ENCODE data around the gene FBL. TPM values are rescaled to one million over a fixed set of nuclear protein-coding genes. Genes with fewer than 3 reads are reported as not detected.
A peak's percentile ranks its signal among the peaks of the same experiment; 100 is the strongest.
"Not testable (repeated sequence)": the region's sequence is repeated elsewhere in the genome, so short reads cannot be mapped to it uniquely, and the experiment has no call there.

The FBL gene
- total RNA-seq, 1 donor from 2014 or later = 547 TPM

DNA sequence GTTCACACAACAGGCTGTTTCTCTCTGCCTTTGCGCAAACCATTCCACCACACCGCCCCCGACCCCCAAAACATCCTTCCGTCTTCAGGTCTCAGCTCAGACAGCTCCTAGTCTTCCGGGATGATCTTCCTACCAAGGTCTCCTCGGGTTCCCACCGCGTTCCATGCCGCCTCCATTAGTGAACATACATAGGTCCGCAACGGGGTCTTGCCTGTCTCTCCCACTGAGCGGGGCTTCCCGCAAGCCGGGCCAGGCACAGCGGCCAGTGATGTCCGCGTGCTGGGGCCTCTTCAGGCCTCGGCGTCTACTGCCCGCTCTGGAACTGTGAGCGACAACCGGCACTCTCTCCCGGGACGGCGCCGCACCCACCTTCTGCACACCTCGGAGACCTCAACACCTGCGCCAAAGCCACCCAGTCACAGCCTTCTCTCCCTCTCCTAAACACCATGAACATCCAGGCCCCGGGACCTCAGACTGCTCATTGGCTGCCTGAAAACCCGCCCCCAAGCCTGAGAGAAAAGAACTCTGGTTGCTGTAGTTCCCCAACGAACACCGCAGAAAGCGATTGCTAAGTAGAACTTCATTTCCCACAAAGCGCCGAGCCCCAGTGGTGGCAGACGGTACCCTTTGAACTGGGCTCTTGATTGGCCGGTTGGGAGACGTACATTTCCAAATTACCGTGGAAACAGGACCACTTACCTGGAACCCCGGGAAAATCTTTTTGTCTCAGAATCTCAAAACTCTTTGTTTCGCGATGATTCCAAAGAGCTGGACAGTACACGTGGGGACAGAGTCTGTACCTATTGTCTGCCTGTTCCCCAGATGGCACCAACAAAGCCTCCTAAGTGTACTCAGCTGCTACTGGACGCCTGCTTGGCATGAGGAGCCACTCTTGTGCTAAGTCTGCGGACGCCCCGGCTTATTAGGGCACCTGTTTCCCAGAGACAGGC, 21.8 kb downstream of the FBL start:
- no peak overlapping the region for H3K4me3 Mint-ChIP-seq (ENCODE audit: low read depth)
- H3K9me3 Mint-ChIP-seq = no peaks in the 10 kb centered on the region
- peaks cover 25% of the 10 kb centered on the region for H3K36me3 Mint-ChIP-seq (ENCODE audit: low read depth)
- H3K27ac Mint-ChIP-seq = no peak overlapping the region
- peaks cover 7% of the 10 kb centered on the region for H3K4me1 Mint-ChIP-seq (ENCODE audit: low read depth)
- intact Hi-C loops (cut with micrococcal nuclease) = loop anchor here (1.0 kb wide), 2 partner anchors 9 to 21 kb away; no protein-coding TSS in a partner anchor
- no peaks in the 10 kb centered on the region for H3K27me3 Mint-ChIP-seq (ENCODE audit: low read depth)
- DNase-seq (ENCODE audit: low spot score) = peak; percentile 86

DNA sequence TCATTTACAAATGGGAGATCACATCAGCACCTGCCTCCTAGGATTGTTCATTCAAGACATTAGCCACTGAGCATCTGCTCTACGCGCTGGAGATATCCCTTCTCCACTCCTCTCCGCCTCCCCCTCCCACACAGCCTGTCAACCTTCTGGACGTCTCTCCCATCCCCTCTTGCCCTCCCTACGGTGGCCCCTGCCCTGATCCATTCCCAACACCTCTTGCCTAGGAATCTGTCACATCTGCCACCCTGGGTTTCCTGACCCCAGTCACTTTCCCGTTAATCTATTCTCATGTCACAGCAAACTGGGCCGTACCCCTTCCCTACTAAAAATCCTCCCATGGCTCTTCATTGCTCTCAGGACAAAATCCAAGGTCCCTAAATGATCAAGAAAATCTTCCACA, 22.5 kb downstream of the FBL start:
- Mint-ChIP-seq H3K36me3 (ENCODE audit: low read depth) (peaks cover 19% of the 10 kb centered on the region), H3K4me1 (ENCODE audit: low read depth) (peaks cover 5% of the 10 kb centered on the region), H3K27me3 (ENCODE audit: low read depth) (no peaks in the 10 kb centered on the region), H3K9me3 (no peaks in the 10 kb centered on the region), H3K27ac (no peak overlapping the region), H3K4me3 (ENCODE audit: low read depth) (no peak overlapping the region)
- intact Hi-C loops (cut with micrococcal nuclease) = loop anchor here (1.0 kb wide), 2 partner anchors 10 to 22 kb away; no protein-coding TSS in a partner anchor
- no peak for DNase-seq (ENCODE audit: low spot score)

- no peak overlapping the region for H3K4me3 Mint-ChIP-seq (ENCODE audit: low read depth)
- H3K27me3 Mint-ChIP-seq (ENCODE audit: low read depth) = no peaks in the 10 kb centered on the region
- no peaks in the 10 kb centered on the region for H3K4me1 Mint-ChIP-seq (ENCODE audit: low read depth)
- intact Hi-C loops (cut with micrococcal nuclease) = no loop called here
- peaks cover 8% of the 10 kb centered on the region for H3K36me3 Mint-ChIP-seq (ENCODE audit: low read depth)
- no peak for DNase-seq (ENCODE audit: low spot score)
- H3K9me3 Mint-ChIP-seq = no peaks in the 10 kb centered on the region
- H3K27ac Mint-ChIP-seq = no peak overlapping the region
These were observed 25.5 kb downstream of the FBL start for GRCh38 chr19:39820696-39821095.

DNA sequence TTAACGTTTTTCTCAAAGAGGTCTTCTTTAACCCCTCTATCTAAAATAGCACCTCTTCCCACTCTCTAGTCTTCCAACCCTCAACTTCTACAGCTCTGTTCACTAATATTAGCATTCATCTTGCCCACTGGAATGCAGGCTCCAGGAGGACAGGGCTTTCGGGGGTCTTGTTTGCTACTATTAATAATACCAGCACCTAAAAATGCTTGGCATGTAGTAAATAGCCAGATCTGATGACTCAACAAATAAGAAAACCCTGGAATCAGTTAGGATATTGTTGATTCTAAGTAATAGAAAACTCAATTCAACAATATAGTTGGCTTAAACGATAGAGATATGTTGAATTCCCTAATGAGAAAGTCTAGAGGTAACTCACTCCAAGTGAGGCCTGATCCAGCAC, 26.4 kb downstream of the FBL start:
- Mint-ChIP-seq H3K4me3 (ENCODE audit: low read depth) (no peak overlapping the region), H3K4me1 (ENCODE audit: low read depth) (no peaks in the 10 kb centered on the region), H3K36me3 (ENCODE audit: low read depth) (peaks cover 8% of the 10 kb centered on the region), H3K27ac (no peak overlapping the region), H3K9me3 (no peaks in the 10 kb centered on the region), H3K27me3 (ENCODE audit: low read depth) (no peaks in the 10 kb centered on the region)
- intact Hi-C loops (cut with micrococcal nuclease) = no loop called here
- DNase-seq (ENCODE audit: low spot score) = no peak

DNA sequence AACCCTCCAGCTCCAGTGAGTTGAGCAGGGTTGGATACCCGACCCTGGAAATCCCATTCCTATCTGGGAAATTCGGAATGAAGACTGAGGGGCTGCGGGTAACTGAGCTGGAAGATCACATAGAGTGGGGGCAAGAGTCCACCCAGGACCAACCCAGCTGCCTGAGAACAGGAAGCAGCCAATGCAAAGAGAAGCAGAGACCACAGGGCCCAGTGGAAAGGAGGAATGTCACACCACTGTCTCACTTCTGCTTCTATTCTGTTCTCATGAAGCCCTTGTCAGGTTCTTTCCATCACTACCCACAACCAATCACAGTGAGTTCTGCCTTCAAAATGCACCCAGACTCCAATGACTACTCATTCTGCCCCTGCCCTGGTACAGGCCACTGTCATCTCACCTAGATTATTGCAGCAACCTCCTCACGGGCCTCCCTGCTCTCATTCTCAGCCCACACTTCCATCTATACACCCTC, 27.5 kb downstream of the FBL start:
- Mint-ChIP-seq H3K4me3 (ENCODE audit: low read depth) (no peak overlapping the region), H3K36me3 (ENCODE audit: low read depth) (peaks cover 8% of the 10 kb centered on the region), H3K9me3 (no peaks in the 10 kb centered on the region), H3K27me3 (ENCODE audit: low read depth) (no peaks in the 10 kb centered on the region), H3K27ac (no peak overlapping the region), H3K4me1 (ENCODE audit: low read depth) (no peaks in the 10 kb centered on the region)
- DNase-seq (ENCODE audit: low spot score) = no peak
- intact Hi-C loops (cut with micrococcal nuclease) = no loop called here

DNA sequence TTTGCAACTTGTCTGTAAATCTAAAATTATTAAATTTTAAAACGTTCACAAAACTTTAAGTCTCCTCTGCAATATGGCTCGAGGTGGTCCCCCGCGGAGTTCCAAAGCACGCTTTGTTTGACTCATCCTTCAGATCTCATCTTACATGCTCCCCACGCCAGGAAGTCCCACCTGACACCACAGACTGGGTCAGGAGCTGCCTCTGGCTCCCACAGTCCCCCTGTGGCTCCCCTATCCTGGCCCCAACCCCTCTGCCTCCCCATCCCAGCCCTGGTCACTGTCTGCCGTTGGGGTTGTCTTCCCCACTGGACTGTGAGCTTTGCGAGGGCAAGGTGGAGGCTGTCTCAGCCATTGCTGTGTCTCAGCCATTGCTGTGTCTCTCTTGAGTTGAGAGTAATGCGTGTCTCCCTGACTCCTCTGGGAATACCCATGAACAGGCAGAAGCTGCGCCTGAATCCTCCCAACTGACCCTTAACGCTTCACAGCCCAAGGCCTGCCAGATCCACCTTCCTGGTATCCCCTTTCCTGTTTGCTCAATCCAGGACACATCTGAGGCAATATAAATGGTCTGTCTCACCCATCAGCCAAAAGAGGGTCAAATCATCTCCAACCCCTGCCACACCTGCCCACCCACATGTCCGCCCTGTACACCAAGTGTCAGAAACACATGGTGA, 28.2 kb downstream of the FBL start:
- Mint-ChIP-seq H3K4me3 (ENCODE audit: low read depth) (no peak overlapping the region), H3K27ac (no peak overlapping the region), H3K27me3 (ENCODE audit: low read depth) (no peaks in the 10 kb centered on the region), H3K36me3 (ENCODE audit: low read depth) (peaks cover 8% of the 10 kb centered on the region), H3K4me1 (ENCODE audit: low read depth) (no peaks in the 10 kb centered on the region), H3K9me3 (no peaks in the 10 kb centered on the region)
- intact Hi-C loops (cut with micrococcal nuclease) = no loop called here
- no peak for DNase-seq (ENCODE audit: low spot score)

DNA sequence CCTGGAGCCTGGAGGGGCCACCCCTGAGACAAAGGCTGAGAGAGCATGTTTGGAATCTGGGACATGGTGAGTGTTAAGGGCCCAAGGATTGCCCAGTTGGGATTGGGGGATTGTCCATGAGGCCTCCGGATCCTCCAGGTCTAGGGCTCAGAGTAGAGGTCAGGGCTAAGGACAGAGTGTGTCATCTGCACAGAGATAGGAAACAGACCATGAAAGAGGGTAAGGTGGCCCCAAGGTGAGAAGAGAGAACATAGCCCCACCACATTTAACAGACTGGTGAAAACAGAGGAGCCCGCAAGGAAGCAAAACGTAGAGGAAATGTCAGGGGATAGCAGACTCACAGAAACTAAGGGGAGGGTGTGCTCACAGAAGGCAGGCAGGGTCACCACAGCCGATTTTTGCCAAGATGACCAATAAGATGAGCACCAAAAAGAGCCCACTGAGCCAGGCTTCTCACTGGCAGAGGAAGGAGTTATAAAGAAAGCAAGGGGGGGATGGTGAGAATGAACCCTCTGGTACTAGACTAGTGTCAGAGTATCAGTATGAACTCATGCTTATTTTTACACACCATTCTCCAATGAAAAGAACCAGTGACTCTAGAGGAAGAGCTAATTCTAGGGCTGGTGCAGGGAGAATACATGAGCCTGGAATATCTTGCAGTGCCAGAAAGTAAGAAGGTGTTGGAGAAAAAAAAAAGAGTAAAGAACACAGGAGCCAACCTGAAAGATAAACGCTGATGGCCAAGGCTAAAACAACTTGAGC, 29.7 kb downstream of the FBL start:
- Mint-ChIP-seq H3K4me1 (ENCODE audit: low read depth) (no peaks in the 10 kb centered on the region), H3K9me3 (no peaks in the 10 kb centered on the region), H3K27me3 (ENCODE audit: low read depth) (no peaks in the 10 kb centered on the region), H3K36me3 (ENCODE audit: low read depth) (peaks cover 8% of the 10 kb centered on the region), H3K27ac (no peak overlapping the region), H3K4me3 (ENCODE audit: low read depth) (no peak overlapping the region)
- DNase-seq (ENCODE audit: low spot score) = no peak
- intact Hi-C loops (cut with micrococcal nuclease) = no loop called here

DNA sequence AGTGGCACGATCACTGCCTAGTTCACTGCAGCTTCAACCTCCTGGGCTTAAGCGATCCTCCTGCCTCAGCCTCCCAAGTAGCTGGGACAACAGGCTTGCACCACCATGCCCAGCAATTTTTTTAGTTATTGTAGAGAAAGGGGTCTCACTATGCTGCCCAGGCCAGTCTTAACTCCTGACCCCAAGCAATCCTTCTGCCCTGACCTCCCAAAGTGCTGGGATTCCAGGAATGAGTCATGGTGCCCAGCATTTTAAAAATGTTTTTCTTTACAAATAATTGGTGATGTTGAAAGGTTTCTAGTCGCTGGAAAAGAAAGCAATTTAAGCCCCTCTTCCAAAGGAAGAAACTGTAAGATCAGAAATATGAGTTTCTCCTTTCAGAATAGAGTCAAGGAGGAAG, 31.6 kb downstream of the FBL start:
- intact Hi-C loops (cut with micrococcal nuclease) = no loop called here
- Mint-ChIP-seq H3K9me3 (no peaks in the 10 kb centered on the region), H3K27me3 (ENCODE audit: low read depth) (no peaks in the 10 kb centered on the region), H3K36me3 (ENCODE audit: low read depth) (peaks cover 8% of the 10 kb centered on the region), H3K27ac (no peak overlapping the region), H3K4me3 (ENCODE audit: low read depth) (no peak overlapping the region), H3K4me1 (ENCODE audit: low read depth) (no peaks in the 10 kb centered on the region)
- no peak for DNase-seq (ENCODE audit: low spot score)

- H3K9me3 Mint-ChIP-seq; H3K27ac Mint-ChIP-seq; intact Hi-C loops (cut with micrococcal nuclease); DNase-seq (ENCODE audit: low spot score); H3K4me1 Mint-ChIP-seq (ENCODE audit: low read depth); H3K36me3 Mint-ChIP-seq (ENCODE audit: low read depth); H3K27me3 Mint-ChIP-seq (ENCODE audit: low read depth); H3K4me3 Mint-ChIP-seq (ENCODE audit: low read depth): not testable (repeated sequence)
These were observed 32.1 kb downstream of the FBL start for GRCh38 chr19:39814111-39814510.

GRCh38 chr19:39813264-39813993, 32.8 kb downstream of the FBL start:
- Mint-ChIP-seq H3K4me1 (ENCODE audit: low read depth) (no peaks in the 10 kb centered on the region), H3K36me3 (ENCODE audit: low read depth) (peaks cover 8% of the 10 kb centered on the region), H3K27me3 (ENCODE audit: low read depth) (no peaks in the 10 kb centered on the region), H3K9me3 (no peaks in the 10 kb centered on the region), H3K27ac (no peak overlapping the region), H3K4me3 (ENCODE audit: low read depth) (no peak overlapping the region)
- intact Hi-C loops (cut with micrococcal nuclease) = no loop called here
- DNase-seq (ENCODE audit: low spot score) = no peak

DNA sequence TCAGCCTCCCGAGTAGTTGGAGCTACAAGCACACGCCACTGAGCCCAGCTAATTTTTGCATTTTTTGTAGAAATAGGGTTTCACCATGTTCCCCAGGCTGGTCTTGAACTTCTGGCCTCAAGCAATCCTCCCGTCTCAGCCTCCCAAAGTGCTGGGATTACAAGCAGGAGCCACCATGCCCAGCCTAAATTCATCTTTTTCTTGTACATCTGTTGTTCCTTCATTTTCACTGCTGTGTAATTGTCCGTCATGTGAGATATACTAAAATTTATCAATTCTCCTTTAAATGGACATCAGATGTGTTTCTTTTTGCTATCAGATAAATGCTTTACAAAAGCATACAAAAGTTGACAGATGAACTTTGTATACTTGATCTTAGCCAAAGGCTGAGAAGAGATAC, 35.1 kb downstream of the FBL start:
- intact Hi-C loops (cut with micrococcal nuclease) = no loop called here
- H3K4me1 Mint-ChIP-seq (ENCODE audit: low read depth) = no peaks in the 10 kb centered on the region
- H3K27me3 Mint-ChIP-seq (ENCODE audit: low read depth) = no peaks in the 10 kb centered on the region
- H3K9me3 Mint-ChIP-seq = no peaks in the 10 kb centered on the region
- H3K4me3 Mint-ChIP-seq (ENCODE audit: low read depth) = no peak overlapping the region
- H3K27ac Mint-ChIP-seq = no peak overlapping the region
- no peak for DNase-seq (ENCODE audit: low spot score)
- H3K36me3 Mint-ChIP-seq (ENCODE audit: low read depth) = no peaks in the 10 kb centered on the region

- no peaks in the 10 kb centered on the region for H3K4me1 Mint-ChIP-seq (ENCODE audit: low read depth)
- no peak overlapping the region for H3K4me3 Mint-ChIP-seq (ENCODE audit: low read depth)
- H3K9me3 Mint-ChIP-seq = no peaks in the 10 kb centered on the region
- no peaks in the 10 kb centered on the region for H3K36me3 Mint-ChIP-seq (ENCODE audit: low read depth)
- intact Hi-C loops (cut with micrococcal nuclease) = no loop called here
- no peak for DNase-seq (ENCODE audit: low spot score)
- no peak overlapping the region for H3K27ac Mint-ChIP-seq
- no peaks in the 10 kb centered on the region for H3K27me3 Mint-ChIP-seq (ENCODE audit: low read depth)
These were observed 35.8 kb downstream of the FBL start for GRCh38 chr19:39810424-39810823.
